Mucosa of stomach (tissue), 1 donor: ENCODE measurements around the gene WAC.

Experiments used
- H3K27me3 ChIP-seq: one replicate; pipeline ENCODE4 v1.7.0; 2013; ENCODE audit warnings: mild to moderate bottlenecking, low read length; ENCODE audit not compliant: control insufficient read depth, insufficient read depth
- H3K36me3 ChIP-seq: one replicate; pipeline ENCODE4 v1.7.0; 2013; ENCODE audit warnings: low read length; ENCODE audit not compliant: control insufficient read depth, insufficient read depth
- H3K4me1 ChIP-seq: one replicate; pipeline ENCODE4 v1.7.0; 2013; ENCODE audit warnings: mild to moderate bottlenecking, low read length; ENCODE audit not compliant: control insufficient read depth, insufficient read depth
- H3K4me3 ChIP-seq: one replicate; pipeline ENCODE4 v1.7.0; 2013; ENCODE audit warnings: low read length
- H3K9ac ChIP-seq: one replicate; pipeline ENCODE4 v1.7.0; 2013; ENCODE audit warnings: mild to moderate bottlenecking, low read length, moderate library complexity
- H3K9me3 ChIP-seq: one replicate; pipeline ENCODE4 v1.7.0; 2013; ENCODE audit warnings: mild to moderate bottlenecking, low read length, moderate library complexity; ENCODE audit not compliant: control insufficient read depth
- donor health status: Pancreatic carcinoma.

The WAC gene

DNA sequence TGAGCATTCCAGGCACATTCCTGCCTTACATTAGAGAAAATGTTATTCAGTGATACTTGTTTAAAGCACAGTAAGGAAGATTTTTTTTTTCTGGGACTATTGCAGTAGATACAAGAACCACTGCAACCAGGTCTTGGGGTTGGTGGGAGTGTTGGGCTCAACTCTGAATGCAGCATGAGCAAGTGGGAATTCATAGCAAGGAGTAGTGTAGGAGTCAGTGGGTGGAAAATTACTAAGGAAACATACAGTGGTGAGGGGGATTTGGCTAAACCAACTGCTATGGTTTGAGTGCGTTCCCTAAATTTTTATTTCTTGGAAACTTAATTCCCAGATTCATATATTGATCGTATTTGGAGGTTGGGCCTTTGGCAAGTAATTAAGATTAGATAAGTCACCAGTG lies 22.4 kb downstream of the WAC start:
- H3K36me3 ChIP-seq: no peaks in the 10 kb centered on the region
- H3K4me1 ChIP-seq: peaks cover 29% of the 10 kb centered on the region
- no peaks in the 10 kb centered on the region for H3K9me3 ChIP-seq
- no peak overlapping the region for H3K4me3 ChIP-seq
- no peak overlapping the region for H3K9ac ChIP-seq
- no peaks in the 10 kb centered on the region for H3K27me3 ChIP-seq

DNA sequence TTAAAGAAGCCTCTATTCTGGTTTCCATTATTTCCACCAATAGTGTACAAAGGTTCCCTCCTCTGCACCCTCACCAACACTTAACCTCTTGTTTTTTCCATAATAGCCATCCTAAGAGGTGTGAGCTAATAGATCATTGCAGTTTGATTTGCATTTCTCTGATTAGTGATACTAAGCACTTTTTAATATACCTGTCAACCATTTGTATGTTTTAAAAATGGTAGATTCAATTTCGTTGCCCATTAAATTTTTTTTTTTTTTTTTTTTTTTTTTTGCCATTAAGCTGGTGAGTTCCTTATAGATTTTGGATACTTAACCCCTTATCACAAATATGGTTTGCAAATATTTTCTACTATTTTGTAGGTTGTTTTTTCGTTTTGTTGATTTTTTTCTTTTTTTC lies 23.2 kb downstream of the WAC start:
- H3K4me1 ChIP-seq: peaks cover 31% of the 10 kb centered on the region
- H3K36me3 ChIP-seq: no peaks in the 10 kb centered on the region
- no peaks in the 10 kb centered on the region for H3K27me3 ChIP-seq
- no peak overlapping the region for H3K4me3 ChIP-seq
- H3K9me3 ChIP-seq: no peaks in the 10 kb centered on the region
- H3K9ac ChIP-seq: no peak overlapping the region

DNA sequence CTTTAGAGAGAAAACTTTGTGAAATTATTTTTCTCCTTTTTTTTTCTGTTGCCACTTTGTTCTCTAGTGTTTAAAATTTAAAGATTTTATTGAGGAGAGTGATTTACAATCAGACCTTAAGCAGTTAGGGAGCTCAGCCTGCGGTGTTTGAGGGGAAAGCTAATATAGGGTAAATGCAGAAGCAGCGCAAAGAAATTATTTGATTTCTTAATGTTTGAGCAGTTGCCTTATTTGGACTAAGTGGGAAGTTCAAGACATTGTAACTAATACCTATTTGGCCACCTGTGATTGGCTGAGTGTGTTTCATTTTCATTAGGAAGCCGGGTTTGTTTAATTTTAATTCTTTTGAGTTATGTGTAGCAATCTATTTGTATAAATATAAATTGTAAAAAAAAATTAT lies 25.3 kb downstream of the WAC start:
- Histone ChIP-seq H3K36me3 (no peaks in the 10 kb centered on the region), H3K9me3 (no peaks in the 10 kb centered on the region), H3K27me3 (no peaks in the 10 kb centered on the region), H3K4me1 (peaks cover 26% of the 10 kb centered on the region), H3K4me3 (no peak overlapping the region), H3K9ac (no peak overlapping the region)

DNA sequence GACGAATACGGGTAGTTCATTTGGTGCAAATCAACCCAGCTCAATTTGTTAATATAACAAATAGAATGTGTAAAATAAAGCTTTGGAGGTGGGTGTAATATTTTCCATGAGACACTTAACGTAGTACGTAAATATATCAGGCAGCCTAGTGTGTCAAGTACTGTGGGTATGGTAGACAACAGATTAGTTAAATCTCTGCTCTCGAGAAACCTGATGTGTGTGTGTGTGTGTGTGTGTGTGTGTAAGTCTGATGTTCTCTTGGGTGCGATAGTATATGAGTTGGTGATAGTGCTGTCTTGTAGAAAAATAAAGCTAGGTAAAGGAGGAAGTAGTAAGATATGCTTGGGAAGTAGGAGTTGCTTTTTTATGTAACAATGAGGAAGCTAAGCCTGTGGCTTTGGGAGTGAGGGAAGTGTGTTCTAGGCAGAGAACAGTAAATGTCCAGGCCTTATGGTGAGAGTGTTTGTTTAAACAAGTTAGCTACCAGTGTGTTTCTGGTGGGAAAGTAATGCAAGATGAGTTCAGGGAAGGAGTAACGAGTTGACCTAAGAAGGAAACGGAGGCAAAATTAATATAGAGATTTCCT lies 26.1 kb downstream of the WAC start:
- Histone ChIP-seq H3K36me3 (no peaks in the 10 kb centered on the region), H3K27me3 (no peaks in the 10 kb centered on the region), H3K9ac (no peak overlapping the region), H3K4me3 (no peak overlapping the region), H3K4me1 (peaks cover 26% of the 10 kb centered on the region), H3K9me3 (no peaks in the 10 kb centered on the region)

DNA sequence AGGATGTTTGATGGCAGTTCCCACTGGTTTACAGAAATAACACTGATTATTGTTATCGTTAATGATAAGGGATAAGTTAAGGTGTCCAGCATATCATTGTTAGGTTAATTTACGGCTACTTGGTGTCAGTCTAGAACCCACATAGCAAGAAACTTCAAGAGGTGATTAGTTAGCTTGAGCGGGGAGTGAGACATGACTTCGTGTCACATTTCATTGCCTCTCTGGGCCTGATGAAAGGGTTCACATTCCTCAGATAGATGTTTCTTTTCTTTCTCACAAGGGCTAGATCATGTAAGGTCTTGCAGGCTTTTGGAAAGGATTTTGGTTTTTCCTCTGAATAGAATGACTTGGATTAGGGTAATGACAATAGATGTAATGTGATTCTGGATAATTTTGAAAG lies 26.7 kb downstream of the WAC start:
- H3K4me1 ChIP-seq: peaks cover 26% of the 10 kb centered on the region
- no peak overlapping the region for H3K9ac ChIP-seq
- no peaks in the 10 kb centered on the region for H3K36me3 ChIP-seq
- no peak overlapping the region for H3K4me3 ChIP-seq
- no peaks in the 10 kb centered on the region for H3K27me3 ChIP-seq
- no peaks in the 10 kb centered on the region for H3K9me3 ChIP-seq

DNA sequence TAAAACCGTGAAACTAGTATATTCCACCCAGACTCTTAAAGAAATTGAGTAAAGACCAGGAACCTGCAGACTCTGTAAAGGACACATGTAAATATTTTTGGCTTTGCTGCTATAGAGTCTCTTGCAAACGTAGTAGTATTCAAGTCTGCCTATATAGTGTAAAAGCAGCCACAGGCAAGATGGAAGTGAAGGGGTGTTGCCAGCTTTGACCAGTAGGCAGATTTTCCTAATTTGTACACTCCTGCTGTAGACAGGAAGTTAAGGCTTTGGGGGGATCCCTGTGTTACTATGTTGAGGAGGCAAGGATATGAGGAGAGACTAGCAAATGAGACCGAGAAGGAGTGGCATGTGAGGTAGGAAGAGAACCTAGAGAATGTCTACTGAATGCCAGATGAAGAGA lies 27.7 kb downstream of the WAC start:
- Histone ChIP-seq H3K36me3 (no peaks in the 10 kb centered on the region), H3K4me1 (peaks cover 22% of the 10 kb centered on the region), H3K4me3 (no peak overlapping the region), H3K27me3 (no peaks in the 10 kb centered on the region), H3K9me3 (no peaks in the 10 kb centered on the region), H3K9ac (no peak overlapping the region)

DNA sequence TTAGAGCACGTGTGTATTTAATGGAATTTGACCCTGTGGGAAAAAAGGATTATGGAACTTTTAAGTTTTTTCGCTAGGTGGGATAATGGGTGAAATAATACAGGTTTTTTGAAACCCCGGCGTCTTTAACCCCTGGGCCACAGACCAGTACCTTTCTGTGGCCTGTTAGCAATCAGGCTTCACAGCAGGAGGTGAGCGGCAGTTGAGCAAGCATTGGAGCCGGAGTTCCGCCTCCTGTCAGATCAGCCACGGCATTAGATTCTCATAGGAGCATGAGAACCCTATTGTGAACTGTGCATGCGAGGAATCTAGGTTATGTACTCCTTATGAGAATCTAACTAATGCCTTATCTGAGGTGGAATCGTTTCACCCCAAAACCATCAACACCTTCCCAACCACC lies 28.6 kb downstream of the WAC start:
- H3K36me3 ChIP-seq: no peaks in the 10 kb centered on the region

DNA sequence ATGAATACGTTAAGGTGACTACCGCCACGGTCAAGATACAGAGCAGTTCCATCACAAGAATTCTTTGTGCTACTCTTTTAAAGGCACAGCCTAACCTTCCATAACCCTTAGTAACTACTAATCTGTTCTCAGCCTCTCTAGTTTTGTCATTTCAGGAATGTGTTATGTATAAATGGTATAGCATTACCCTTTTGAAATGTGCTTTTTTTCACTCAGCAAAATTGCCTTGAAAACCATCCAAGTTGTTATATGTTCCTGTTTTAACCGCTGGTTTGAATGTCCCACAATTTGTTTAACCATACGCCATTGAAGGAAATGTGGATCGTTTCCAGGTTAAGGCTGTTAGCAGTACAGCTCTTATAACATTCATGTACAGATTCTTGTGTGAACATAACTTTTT lies 32.0 kb downstream of the WAC start:
- Histone ChIP-seq H3K4me3 (no peak overlapping the region), H3K9ac (no peak overlapping the region), H3K27me3 (no peaks in the 10 kb centered on the region), H3K9me3 (no peaks in the 10 kb centered on the region), H3K36me3 (no peaks in the 10 kb centered on the region), H3K4me1 (peaks cover 13% of the 10 kb centered on the region)

More for the DNA sequence above, 28.6 kb downstream of the WAC start:
- Histone ChIP-seq H3K9me3 (no peaks in the 10 kb centered on the region), H3K4me1 (peaks cover 19% of the 10 kb centered on the region), H3K27me3 (no peaks in the 10 kb centered on the region), H3K9ac (no peak overlapping the region), H3K4me3 (no peak overlapping the region)

DNA sequence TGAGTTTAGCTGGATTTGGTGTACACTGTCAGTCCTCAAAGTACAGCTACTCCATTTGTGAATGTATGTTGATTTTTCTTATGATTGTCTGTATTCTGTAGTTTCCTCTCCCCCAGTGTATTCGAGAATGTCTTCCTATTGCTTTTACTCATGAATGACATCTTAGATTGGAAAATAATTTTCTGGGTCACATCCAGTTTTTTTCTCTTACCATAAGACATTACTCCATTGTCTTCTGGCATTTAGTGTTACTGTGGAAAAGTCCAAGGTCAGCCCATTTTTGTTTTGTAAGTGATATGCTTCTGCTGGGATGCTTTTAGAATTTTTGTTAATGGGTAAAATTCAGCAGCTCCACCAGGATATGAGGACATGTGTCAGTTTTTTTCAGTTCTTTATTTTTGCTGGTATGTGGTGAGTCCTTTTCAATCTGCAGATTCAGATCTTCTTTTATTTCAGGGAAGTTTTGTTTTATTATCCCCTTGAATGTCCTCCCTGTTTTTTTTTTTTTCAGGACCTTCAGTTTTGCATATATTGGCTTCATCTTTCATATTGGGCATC lies 33.6 kb downstream of the WAC start:
- no peak overlapping the region for H3K4me3 ChIP-seq
- no peak overlapping the region for H3K9ac ChIP-seq
- H3K27me3 ChIP-seq: no peaks in the 10 kb centered on the region
- no peaks in the 10 kb centered on the region for H3K9me3 ChIP-seq
- H3K36me3 ChIP-seq: peaks cover 5% of the 10 kb centered on the region
- H3K4me1 ChIP-seq: peaks cover 6% of the 10 kb centered on the region

DNA sequence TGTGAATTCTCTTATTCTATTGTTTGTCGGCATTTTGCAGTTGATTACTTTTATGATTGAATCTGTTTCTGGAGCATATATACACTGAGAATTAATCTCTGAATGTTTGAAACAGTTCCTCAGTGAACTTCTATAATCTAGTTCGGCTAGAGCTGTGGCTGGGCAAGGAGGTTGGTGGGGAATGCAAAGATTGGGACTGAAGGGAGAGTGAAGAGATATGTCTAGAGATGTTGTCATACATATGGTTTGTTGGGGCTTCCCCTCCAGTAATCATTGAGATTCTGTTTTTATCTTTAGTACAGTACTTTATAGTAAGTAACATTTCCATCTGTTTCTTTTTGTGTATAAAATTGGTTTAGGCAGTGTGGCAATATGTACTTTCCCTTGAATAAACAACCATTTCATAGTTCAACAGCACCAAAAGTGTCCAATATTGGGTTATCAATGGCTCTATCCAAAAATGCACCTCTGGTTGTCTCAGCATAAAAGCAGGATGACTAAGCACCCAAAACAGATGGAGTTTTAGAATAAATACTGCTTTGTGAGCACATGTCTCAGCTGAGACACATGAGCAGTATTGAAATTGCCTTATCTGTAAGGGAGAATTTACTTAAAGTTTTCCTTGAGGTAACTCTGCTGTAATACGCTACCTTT lies 36.7 kb downstream of the WAC start:
- H3K27me3 ChIP-seq: no peaks in the 10 kb centered on the region
- H3K9me3 ChIP-seq: no peaks in the 10 kb centered on the region
- peaks cover 6% of the 10 kb centered on the region for H3K4me1 ChIP-seq
- no peak overlapping the region for H3K9ac ChIP-seq
- H3K36me3 ChIP-seq: peaks cover 5% of the 10 kb centered on the region
- no peak overlapping the region for H3K4me3 ChIP-seq

DNA sequence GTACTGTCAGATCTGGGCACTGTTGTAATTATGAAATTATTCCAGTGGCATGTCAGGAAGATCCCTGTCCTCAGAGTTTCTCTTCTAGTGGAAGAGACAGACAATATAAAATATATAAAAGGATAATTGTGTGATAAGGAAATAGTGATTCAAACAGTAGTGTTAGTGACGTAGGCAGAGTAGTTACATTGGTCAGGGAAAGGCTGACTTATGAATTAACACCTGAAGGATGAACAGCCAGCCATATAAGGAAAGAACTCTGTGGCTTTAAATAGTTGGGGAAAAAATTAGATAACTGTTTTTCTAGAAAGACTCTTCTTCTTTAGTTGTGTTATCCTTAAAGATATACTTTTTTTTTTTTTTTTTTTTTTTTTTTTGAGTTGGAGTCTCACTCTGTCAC lies 37.7 kb downstream of the WAC start:
- H3K4me3 ChIP-seq: no peak overlapping the region
- peaks cover 6% of the 10 kb centered on the region for H3K4me1 ChIP-seq
- H3K9me3 ChIP-seq: no peaks in the 10 kb centered on the region
- H3K27me3 ChIP-seq: no peaks in the 10 kb centered on the region
- H3K9ac ChIP-seq: no peak overlapping the region
- peaks cover 5% of the 10 kb centered on the region for H3K36me3 ChIP-seq

DNA sequence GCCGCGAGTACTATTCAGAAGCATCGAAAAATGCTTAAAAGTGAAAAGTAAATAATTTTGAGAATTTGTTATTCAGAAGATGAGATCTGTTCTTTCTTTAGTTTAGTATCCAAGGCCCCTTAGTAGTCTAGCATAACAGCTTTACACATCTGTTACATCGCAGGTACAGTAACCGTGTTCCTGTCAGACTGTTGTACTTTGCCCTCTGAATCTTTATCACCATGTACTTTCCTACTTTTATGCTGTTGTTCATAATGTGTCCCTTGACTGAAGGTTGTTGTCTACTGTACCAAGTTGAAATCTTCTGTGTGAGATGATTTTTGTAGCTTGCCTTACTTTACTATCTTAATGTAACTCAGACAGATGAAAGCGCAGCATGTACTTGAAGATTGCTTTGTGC lies 38.3 kb downstream of the WAC start:
- H3K4me1 ChIP-seq: peaks cover 6% of the 10 kb centered on the region
- no peaks in the 10 kb centered on the region for H3K27me3 ChIP-seq
- H3K9ac ChIP-seq: no peak overlapping the region
- no peak overlapping the region for H3K4me3 ChIP-seq
- H3K36me3 ChIP-seq: peaks cover 5% of the 10 kb centered on the region
- no peaks in the 10 kb centered on the region for H3K9me3 ChIP-seq
